D341Med (cell line): ENCODE data around the gene PPP2R3B.

ENCODE experiments used
- DNase-seq: peaks from one replicate; pipeline ENCODE4 v3.0.0; 2012; ENCODE audit warnings: low spot score

The PPP2R3B gene

GRCh38 chrX:370244-370962 lies 16.3 kb downstream of the PPP2R3B start:
- no peak for DNase-seq

DNA sequence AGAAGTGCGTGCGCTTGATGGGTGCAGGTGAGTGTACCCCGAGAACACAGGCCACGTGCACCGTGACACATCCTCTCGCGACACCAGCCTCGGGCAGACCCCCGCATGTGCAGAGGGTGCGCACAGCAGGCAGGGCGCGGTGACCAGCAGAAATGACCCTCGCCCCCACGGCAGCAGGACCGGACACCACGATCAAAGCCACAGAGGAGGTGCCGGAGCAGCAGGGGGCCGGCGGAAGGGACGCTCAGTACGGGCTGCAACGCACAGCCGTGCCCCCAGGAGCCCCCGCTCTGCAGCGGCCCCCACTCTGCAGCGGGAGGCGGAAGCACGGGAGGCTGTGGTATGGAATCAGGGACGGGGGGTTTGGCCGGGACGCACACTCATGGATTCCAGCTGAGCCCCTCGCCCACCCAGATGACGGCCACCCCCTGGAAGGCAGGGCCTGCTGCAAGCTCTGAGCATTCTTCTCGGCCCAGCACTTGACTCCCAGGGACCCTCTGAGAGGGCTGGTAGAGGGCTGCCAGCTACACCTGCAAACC lies 17.1 kb downstream of the PPP2R3B start:
- no peak for DNase-seq

DNA sequence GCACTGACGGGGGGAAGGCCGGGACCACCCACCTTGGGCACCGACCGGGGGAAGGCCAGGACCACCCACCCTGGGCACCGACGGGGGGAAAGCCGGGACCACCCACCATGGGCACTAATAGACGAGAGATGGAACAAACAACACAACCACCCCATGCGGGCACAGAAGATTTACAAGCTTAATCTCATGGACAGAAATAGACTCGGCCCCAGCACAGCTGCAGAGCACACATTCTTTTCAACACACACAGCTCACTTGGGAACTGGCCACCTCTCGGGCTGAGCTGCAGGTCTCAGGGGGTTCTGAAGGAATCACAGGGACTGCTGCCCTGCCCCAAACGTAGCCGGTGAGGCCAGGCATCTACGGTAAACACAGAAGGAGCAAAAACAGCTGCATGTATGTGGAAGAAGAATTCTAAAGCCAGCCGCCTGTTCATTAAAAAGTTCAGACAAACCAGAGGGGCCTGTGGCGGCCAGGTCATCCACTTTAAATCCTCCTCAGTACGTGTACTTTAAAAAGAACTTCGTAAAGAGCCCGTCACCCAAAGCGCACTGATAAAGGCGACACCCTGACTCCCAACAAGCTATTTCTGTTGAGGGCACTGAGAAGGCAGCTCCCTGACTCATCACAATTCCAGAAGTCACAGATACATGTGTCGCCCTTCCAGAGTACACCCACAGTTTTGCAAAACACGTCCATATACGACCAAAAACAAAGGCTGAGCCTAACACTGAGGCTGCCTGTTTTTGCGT lies 17.7 kb downstream of the PPP2R3B start:
- DNase-seq, result peak; percentile 68

- DNase-seq, result no peak
These were observed 18.8 kb downstream of the PPP2R3B start for GRCh38 chrX:367866-368265.

- no peak for DNase-seq
These were observed 19.4 kb downstream of the PPP2R3B start for GRCh38 chrX:367349-367748.

DNA sequence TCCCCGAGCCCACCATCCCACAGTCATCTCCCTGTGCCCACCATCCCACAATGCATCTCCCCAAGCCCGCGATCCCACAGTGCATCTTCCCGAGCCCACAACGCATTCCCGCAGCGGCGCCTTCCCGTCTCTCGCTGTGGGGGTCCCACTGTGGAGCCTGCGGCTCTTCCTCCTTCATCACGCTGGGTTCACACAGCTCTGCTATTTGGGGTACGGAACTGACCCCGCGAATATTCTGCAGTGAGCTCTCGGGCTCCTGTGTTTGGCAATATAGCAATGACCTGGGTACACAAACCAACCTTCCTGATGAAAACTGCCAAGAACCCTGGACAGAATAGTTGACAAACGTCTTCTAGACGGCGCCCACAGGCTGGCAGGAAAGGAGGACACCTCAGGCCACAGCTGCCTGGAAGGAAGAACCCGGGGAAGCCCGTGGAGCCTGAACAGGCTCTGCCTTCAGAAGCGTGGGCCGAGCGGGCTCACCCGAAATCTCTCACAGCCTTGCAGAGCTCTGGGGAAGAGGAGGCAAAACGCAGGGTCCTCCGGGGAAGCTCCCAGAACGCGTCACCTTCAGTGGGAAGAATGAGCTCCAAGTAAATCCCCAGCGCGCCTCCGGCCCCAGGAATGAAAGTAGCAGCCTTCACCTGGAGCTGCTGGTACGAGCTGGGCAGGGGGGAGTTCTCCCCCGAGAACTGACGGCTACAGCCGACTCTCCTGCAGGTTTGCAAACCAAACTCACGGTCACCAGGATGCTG lies 22.9 kb downstream of the PPP2R3B start:
- DNase-seq, result no peak

DNA sequence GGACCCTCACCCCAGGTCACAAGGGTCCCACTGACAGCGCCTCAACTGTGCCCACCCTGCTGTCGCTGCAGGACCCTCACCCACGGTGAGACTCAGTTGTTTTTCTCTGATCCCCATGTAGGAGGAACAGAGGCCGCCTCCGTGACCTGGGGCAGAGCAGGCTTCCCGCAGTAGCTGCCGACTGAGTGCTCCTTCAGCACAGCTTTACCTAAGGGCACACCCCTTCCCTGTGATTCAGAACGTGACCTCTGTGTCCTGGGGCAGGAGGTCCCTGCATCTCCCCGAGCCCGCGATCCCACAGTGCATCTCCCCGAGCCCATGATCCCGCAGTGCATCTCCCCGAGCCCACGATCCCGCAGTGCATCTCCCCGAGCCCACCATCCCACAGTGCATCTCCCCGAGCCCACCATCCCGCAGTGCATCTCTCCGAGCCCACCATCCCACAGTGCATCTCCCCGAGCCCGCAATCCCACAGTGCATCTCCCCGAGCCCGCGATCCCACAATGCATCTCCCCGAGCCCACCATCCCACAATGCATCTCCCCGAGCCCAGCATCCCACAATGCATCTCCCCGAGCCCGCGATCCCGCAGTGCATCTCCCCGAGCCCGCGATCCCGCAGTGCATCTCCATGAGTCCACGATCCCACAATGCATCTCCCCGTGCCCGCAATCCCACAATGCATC lies 23.6 kb downstream of the PPP2R3B start:
- DNase-seq, result no peak

DNA sequence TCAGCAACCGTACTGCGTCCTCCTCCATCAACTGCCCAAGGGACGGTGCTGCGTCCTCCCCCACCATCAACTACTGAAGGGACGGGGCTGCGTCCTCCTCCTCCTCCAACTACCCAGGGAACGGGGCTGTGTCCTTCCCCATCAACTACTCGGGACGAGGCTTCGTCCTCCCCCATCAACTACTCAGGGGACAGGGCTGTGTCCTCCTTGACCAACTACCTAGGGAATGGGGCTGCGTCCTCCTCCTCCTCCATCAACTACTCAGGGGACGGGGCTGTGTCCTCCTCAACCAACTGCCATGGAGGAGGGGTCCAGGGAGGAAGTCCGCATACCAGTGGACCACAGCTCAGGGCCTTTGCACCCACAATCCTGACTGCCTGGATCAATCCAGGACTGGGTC lies 24.4 kb downstream of the PPP2R3B start:
- DNase-seq, result no peak

- peak; percentile 22 for DNase-seq
These were observed 25.2 kb downstream of the PPP2R3B start for GRCh38 chrX:361231-362145.

DNA sequence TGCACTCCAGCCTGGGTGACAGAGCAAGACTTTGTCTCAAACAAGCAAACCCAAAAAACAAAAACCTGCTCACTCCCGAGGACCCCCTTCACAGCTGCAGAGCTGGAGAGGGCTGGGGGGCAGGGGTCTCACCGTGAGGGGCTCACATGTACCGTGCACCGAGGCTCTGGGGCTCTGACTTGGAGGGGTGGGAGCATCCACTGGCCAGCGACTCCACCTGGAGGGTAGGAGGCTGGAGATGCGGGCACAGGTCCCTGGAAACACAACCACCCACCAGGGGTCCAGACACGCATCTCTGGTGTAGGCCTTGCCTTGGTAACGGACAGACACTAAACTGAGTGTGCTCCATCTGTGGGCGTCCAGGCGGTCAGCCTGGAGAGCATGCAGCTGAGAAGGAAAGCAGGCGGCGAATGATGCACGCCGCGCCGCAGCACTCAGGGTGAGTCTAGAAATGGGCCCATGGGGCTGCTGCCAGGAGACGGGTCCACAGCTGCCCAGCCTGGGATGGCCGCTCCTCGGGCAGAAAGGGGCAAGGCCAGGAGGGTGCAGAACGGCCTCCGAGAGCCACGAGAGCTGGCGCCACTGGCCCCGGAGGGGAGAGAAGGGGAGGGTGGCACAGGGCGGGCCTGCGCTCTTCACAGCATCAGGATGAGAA lies 26.1 kb downstream of the PPP2R3B start:
- peak; percentile 24 for DNase-seq

DNA sequence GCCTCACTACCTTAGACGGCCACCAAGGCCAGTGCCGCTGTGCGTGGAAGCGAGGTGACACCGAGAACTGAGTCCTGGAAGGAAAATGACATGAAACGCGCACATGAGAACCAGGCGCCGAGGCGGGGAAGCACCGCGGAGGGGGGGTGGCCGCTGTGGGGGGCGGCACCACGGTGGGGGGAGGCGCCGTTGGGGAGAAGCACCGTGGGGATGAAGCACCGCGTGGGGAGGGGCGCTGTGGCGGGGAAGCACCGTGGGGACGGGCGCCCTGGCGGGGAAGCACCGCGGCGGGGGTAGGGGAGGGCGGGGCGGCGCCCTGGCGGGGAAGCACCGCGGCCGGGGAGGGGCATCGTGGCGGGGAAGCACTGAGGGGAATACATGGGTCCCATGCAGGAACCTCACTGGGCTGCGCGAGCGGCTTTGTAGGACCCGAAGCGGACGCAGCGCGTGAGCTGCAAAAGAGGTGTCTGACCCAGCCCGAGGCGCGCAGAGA lies 28.0 kb downstream of the PPP2R3B start:
- peak; percentile 29 for DNase-seq

DNA sequence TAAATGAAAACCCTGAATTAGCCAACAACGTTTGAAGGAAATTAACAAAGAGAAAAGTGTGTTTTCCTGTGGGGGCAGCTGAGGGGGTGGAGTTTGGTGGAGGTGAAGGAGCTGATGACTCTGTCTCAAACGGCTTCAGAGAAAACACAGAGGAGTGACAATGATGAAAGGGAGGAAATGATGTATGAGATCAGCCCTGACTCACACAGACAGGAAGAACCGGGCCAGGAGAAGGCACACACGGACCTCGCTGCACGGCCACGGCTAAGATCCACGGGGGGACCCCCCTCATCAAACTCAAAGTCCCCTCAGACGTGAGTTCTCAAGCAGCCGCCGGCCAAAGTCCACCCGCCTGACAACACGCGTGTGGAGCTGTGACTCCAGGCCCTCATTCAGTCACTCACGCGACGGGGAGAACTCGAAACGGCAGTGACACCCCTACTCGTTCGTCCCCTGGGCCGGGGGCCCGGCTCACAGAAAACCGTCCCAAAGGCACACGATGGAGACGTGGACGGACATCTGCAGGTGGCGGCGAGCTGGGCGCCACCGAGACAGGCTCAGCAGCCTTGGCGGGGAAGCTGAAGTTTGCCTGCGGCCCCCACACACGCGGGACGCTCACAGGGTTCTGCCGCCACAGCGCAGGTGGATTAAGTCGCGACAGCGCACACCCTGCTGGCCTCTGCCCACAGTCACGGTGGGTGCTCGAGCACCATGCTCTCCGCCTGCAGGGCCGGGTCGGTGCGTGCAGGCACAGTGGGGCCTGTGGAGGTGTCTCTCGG lies 28.8 kb downstream of the PPP2R3B start:
- no peak for DNase-seq

GRCh38 chrX:357035-357692 lies 29.5 kb downstream of the PPP2R3B start:
- no peak for DNase-seq

DNA sequence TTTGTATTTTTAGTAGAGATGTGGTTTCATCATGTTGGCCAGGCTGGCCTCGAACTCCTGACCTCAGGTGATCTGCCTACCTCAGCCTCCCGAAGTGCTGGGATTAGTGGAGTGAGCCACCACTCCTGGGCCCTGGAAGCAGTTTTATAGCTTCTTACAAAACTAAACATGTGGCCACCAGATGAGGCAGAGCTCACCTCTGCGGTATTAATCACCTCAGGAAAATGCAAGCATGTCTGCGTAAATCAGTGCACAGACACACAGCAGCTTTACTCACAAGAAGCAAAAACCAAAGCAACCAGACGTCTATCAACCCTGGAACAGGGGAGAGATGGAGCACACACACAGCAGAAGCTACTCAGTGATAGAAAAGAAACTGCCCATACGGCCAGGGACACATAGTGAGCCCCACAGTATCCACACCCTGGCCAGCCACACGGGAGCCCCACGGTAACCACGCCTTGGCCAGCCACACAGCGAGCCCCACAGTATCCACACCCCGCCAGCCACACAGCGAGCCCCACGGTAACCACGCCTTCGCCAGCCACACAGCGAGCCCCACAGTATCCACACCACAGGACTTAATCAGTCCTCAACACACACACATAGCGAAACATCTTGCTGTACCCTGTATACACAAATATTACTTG lies 30.2 kb downstream of the PPP2R3B start:
- DNase-seq, result no peak

GRCh38 chrX:355329-356050 lies 31.2 kb downstream of the PPP2R3B start:
- no peak for DNase-seq

GRCh38 chrX:353566-354535 lies 32.9 kb downstream of the PPP2R3B start:
- DNase-seq, result no peak
